ENCODE results near the gene KCNIP2. TPM values are rescaled to one million over a fixed set of nuclear protein-coding genes. Genes with fewer than 3 reads are reported as not detected.
A peak's percentile ranks its signal among the peaks of the same experiment; 100 is the strongest.

The KCNIP2 gene
- total RNA-seq, 4 donors from 2014 or later: 6.1 to 63.9 (median 37.2) TPM

GRCh38 chr10:101839002-101839401 lies 4.6 kb downstream of the KCNIP2 start:
- Histone ChIP-seq H3K36me3 (no peaks in the 10 kb centered on the region), H3K4me3 (no peak overlapping the region), H3K27ac (peak overlapping the region in 1 of 4 donors; percentile 70), H3K27me3 (no peaks in the 10 kb centered on the region), H3K9me3 (no peaks in the 10 kb centered on the region), H3K4me1 (peaks cover 0 to 53% (median 22%) of the 10 kb centered on the region in 4 donors)
- 100% methylated on average over 1 of the region's 1 CpG for WGBS, 2 donors
- TF ChIP-seq POLR2A (IDR thresholded peaks at IDR 0.05): no peak
- no peak for TF ChIP-seq CTCF (IDR thresholded peaks at IDR 0.05)
- no peak for TF ChIP-seq EP300 (IDR thresholded peaks at IDR 0.05)
- DNase-seq (ENCODE audit: low spot score in 2 of 2): no peak

- no peak overlapping the region for H3K4me3 ChIP-seq
Observed at GRCh38 chr10:101838416-101838970, 5.1 kb downstream of the KCNIP2 start.

GRCh38 chr10:101837748-101838147 lies 5.9 kb downstream of the KCNIP2 start:
- Histone ChIP-seq H3K36me3 (no peaks in the 10 kb centered on the region), H3K9me3 (no peaks in the 10 kb centered on the region), H3K27ac (no peak overlapping the region), H3K4me1 (peaks cover 0 to 46% (median 22%) of the 10 kb centered on the region in 4 donors), H3K4me3 (no peak overlapping the region), H3K27me3 (no peaks in the 10 kb centered on the region)
- TF ChIP-seq EP300 (IDR thresholded peaks at IDR 0.05): no peak
- no peak for TF ChIP-seq POLR2A (IDR thresholded peaks at IDR 0.05)
- TF ChIP-seq CTCF (IDR thresholded peaks at IDR 0.05): no peak
- DNase-seq (ENCODE audit: low spot score in 2 of 2): no peak
- 59 to 69% methylated on average over 2 of the region's 2 CpGs for WGBS, 2 donors

More at GRCh38 chr10:101838416-101838970, 5.1 kb downstream of the KCNIP2 start:
- WGBS, 2 donors: 78 to 88% methylated on average over 5 to 6 of the region's 6 CpGs
- no peak for DNase-seq (ENCODE audit: low spot score in 2 of 2)
- TF ChIP-seq EP300 (IDR thresholded peaks at IDR 0.05) (no peak), POLR2A (IDR thresholded peaks at IDR 0.05) (no peak), CTCF (IDR thresholded peaks at IDR 0.05) (no peak)
- Histone ChIP-seq H3K9me3 (no peaks in the 10 kb centered on the region), H3K4me1 (peaks cover 0 to 48% (median 22%) of the 10 kb centered on the region in 4 donors), H3K36me3 (no peaks in the 10 kb centered on the region), H3K27me3 (no peaks in the 10 kb centered on the region), H3K27ac (no peak overlapping the region)

- Histone ChIP-seq H3K27ac (no peak overlapping the region), H3K9me3 (no peaks in the 10 kb centered on the region)
- no peak for DNase-seq (ENCODE audit: low spot score in 2 of 2)
Observed at GRCh38 chr10:101835362-101835761, 8.2 kb downstream of the KCNIP2 start.

More at GRCh38 chr10:101835362-101835761, 8.2 kb downstream of the KCNIP2 start:
- H3K4me3 ChIP-seq: no peak overlapping the region
- H3K36me3 ChIP-seq: no peaks in the 10 kb centered on the region
- WGBS, 2 donors: 59 to 66% methylated on average over 4 of the region's 4 CpGs
- TF ChIP-seq POLR2A (IDR thresholded peaks at IDR 0.05) (no peak), EP300 (IDR thresholded peaks at IDR 0.05) (no peak), CTCF (IDR thresholded peaks at IDR 0.05) (no peak)
- H3K4me1 ChIP-seq: peaks cover 0 to 43% (median 18%) of the 10 kb centered on the region in 4 donors
- no peaks in the 10 kb centered on the region for H3K27me3 ChIP-seq
